ENCODE measurements around the gene METTL9. TPM values are rescaled to one million over a fixed set of nuclear protein-coding genes. Genes with fewer than 3 reads are reported as not detected.
A peak's percentile ranks its signal among the peaks of the same experiment; 100 is the strongest.

The METTL9 gene
- total and polyA plus RNA-seq, 9 of the 15 experiments (the other 6 are each of a cell fraction or from before 2014, with no cell fraction given) = 12.2 to 107 (median 79.1) TPM

DNA sequence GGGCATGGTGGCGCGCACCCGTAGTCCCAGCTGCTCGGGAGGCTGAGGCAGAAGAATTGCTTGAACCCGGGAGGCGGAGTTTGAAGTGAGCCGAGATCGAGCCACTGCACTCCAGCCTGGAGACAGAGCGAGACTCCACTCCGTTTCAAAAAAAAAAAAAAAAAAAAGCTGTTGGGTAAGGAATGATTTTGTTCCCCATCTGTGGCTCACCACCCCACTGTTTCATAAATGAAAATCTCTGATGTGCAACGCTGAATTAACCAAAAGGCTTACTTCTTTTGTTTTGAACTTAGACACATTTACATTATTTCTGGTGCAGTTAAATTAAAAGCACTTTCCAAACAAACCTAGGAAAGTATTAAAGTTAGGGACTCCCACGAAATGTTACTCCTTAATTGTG is 1.2 kb upstream of the METTL9 start:
- H3K27ac ChIP-seq (ENCODE audit: extremely low read depth, low read depth, low read length) = peak overlapping the region; percentile 82
- FAIRE-seq (no peak), ATAC-seq (no peak), DNase-seq (ENCODE audit: extremely low read depth in 1 of 4, low spot score in 3 of 4) (no peak)
- no peaks in the 10 kb centered on the region; a peak in 1 of 5 replicates for H3K27me3 ChIP-seq (ENCODE audit: control insufficient read depth in 2 of 2, insufficient read depth in 2 of 2, low read length in 2 of 2)
- H4K20me1 ChIP-seq (replicated peaks; ENCODE audit: control insufficient read depth, insufficient read depth, low read length) = no peaks in the 10 kb centered on the region
- H3K4me2 ChIP-seq (ENCODE audit: insufficient read depth, low read length) = peak overlapping the region; percentile 93
- peaks cover 34% of the 10 kb centered on the region for H3K79me2 ChIP-seq (ENCODE audit: control insufficient read depth, insufficient read depth, low read length)
- in situ Hi-C loops (cut with MboI) = loop anchor here (25.0 kb wide), 1 partner anchor 964 kb away; no protein-coding TSS in a partner anchor
- TF ChIP-seq IFI16 (CRISPR knock-in tag; IDR thresholded peaks at IDR 0.05) (no peak), ZNF133 (CRISPR knock-in tag; IDR thresholded peaks at IDR 0.05) (no peak), ATF2 (CRISPR knock-in tag; IDR thresholded peaks at IDR 0.05) (no peak), ZKSCAN1 (IDR thresholded peaks at IDR 0.05; ENCODE audit: low read depth, low read length) (no peak), BCL6 (CRISPR knock-in tag; IDR thresholded peaks at IDR 0.05) (no peak), ZNF764 (CRISPR knock-in tag; IDR thresholded peaks at IDR 0.05; ENCODE audit: low read depth) (no peak), KLF6 (CRISPR knock-in tag; IDR thresholded peaks at IDR 0.05; ENCODE audit: borderline replicate concordance) (no peak), CHD7 (IDR thresholded peaks at IDR 0.05; ENCODE audit: low read depth, low read length) (no peak), MAFG (tag; conservative IDR thresholded peaks at IDR 0.05) (no peak), ZBTB8A (IDR thresholded peaks at IDR 0.05; ENCODE audit: partially characterized antibody) (no peak)
- no peaks in the 10 kb centered on the region for H3K9me3 ChIP-seq (replicated peaks; ENCODE audit: control insufficient read depth, insufficient read depth, low read depth, low read length)
- peak overlapping the region; percentile 98 for H2AFZ ChIP-seq (ENCODE audit: low read depth, low read length)
- no peaks in the 10 kb centered on the region for H3K36me3 ChIP-seq (ENCODE audit: control insufficient read depth, insufficient read depth, low read length)
- no TSS peak for BruUV-seq (replicated peaks)
- H3K9me1 ChIP-seq (ENCODE audit: control insufficient read depth, insufficient read depth, low read length) = no peaks in the 10 kb centered on the region
- peak overlapping the region in 1 of 2 experiments; percentile 97; a peak in 1 of 4 replicates for H3K9ac ChIP-seq (ENCODE audit: insufficient read depth in 1 of 2, low read depth in 2 of 2, low read length in 2 of 2)
- 75% methylated on average over 3 of the region's 12 CpGs for WGBS (ENCODE audit: insufficient coverage, low coverage, missing lambda C conversion rate)
- peaks cover 14% of the 10 kb centered on the region in 2 experiments; a peak in 4 of 5 replicates for H3K4me1 ChIP-seq (replicated peaks in 1 of 2; ENCODE audit: control insufficient read depth in 2 of 2, insufficient read depth in 2 of 2, low read length in 2 of 2)
- peak overlapping the region; percentile 88; the same call in 1 of the 2 replicates for H3K4me3 ChIP-seq
- intact Hi-C loops (cut with micrococcal nuclease) = no loop called here
- ChIA-PET POLR2A (interaction anchor here (0.7 to 1.6 kb wide), 4 partner anchors 8 to 1071 kb away, joined by 3 to 4 read pairs (median 4); no protein-coding TSS in a partner anchor), CTCF (ENCODE audit: low intra/inter-chr PET ratio) (no interaction called here)

Measured in K562 (cell line).